Activated naive CD4-positive, alpha-beta T cell treated with Interleukin-2 at 50 U/mL for 16 hours (primary cell): ENCODE results near the gene SIRPA.

Experiments
- DNase-seq: peaks from one replicate; pipeline ENCODE4 v3.0.0-alpha.2; 2020

Gene SIRPA

DNA sequence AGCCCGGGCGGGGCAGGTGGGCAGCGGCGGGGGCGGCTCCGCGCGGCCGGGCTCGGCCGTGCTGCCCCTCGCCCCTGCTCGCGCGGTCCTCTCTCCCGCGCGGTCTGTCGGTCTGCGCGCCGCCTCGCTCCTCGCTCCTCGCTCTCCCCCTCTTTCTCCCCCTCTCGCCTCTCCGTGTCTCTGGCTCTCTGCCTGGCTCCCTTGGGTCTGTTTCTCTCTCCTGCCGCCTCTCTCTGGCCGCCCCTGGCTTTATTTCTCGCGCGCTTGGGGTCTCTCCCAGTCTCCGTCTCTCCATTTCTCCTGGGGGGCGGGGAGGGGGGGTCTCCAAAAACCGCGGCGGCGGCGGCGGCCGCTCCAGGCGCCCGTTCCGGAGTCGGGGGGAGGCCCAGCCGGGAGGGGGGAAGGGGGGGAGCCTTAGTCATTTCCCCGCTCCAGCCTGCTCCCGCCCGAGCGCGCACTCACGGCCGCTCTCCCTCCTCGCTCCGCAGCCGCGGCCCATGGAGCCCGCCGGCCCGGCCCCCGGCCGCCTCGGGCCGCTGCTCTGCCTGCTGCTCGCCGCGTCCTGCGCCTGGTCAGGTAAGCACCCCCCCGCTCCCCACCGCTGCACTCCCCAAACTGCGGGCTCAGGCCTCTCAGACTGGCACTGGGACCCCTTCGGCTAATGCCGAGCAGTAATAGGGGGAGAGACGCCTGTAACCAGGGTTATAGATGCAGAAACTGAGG is at the start of gene SIRPA:
SIRPA (plus strand) TSS at position 457 of the 723 bp plus-strand sequence; CDS start at position 498, 41 bp downstream.
- DNase-seq: no peak

DNA sequence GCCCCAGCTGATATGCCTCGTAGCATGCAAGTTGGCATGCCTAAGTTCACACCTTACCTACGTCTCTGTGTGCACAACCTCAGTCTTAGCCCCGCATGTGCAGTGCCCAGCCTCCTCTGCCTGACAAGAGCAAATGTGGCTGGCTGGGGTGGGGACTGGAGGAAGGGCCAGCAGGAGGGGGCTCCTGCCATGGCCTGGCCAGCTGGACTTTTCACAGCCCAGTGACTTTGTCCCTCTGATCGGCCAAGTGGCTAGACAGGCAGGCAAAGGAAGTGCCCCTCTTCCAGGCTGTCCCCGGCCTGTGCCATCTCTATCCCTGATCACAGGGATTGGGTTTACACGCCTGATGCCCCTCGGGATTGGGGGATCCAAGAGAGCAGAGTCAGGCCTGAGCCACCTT is 49.5 kb upstream of the SIRPA start:
- no peak for DNase-seq

DNA sequence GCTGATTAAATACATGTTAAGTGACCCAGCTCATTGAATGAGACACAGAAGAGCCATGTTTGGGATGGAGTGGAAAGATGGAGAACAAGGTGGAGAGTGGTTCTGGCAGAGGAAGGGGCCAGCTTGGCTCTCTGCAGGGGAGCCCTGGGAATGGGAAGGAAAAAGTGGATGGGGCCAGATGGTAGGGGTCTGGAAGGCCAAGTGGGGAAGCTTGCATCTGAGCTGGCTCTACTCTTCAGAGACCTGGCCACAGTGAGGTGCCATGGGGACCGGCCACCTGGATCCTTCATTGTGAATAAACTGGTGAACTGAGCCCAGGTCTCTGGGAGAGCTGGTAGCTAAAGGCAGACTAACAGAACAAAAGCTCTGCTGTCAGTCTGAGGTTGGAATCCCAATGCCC is 48.9 kb upstream of the SIRPA start:
- DNase-seq: no peak

DNA sequence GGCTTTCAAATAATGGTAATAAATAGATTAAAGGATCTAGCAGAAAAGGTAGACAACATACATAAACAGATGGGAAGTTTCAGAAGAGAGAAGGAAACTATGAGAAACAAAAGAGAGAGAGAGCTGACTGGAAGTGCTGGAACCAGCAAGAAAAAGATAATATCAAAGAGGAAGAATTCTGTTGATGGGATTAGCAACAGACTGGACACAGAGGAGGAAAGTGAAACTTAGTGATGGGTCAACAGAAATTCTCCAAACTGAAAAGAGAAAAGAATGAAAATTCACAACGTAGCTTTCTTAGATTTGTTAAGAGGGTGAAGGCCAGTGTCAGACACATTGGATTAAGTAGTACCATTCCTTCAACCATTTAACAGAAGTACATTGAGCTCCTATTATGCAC is 48.3 kb upstream of the SIRPA start:
- no peak for DNase-seq

DNA sequence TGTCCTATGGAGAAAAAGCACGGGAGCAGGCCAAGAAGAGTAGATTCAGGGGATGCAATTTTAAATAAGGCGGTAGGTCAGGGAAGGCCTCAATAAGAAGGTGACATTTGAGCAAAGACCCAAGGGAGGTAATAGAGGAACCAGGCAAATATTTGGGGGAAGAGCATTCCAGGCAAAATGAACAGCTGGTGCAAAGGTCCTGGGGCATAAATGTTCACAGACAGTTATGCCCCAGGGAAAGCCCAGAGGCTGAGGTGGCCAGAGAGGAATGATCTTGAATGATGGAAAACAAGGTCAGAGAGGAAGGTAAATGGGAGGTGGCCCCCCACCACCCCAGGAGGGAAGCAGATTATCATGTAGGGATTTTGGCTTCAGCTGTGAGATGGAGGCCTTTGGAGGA is 47.4 kb upstream of the SIRPA start:
- DNase-seq: no peak

DNA sequence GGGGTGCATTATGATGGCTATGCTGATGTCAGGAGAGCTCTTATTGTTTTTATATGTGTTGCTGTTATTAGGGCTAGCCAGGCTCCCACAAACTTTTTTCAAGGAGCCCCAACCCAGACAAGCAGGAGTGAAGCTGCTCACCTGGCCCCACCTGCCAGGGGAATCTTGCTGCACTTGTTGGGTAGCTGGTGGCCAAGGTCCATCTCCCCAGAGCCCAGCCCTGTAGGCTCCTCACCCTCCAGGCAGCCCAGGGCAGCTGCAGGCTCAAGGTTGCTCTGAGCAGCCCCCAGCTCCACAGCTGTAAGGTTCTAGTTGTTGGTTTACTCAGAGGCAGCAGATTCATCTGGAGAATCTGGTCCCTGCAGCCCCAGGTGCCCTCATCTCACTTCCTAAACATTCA is 46.8 kb upstream of the SIRPA start:
- no peak for DNase-seq

DNA sequence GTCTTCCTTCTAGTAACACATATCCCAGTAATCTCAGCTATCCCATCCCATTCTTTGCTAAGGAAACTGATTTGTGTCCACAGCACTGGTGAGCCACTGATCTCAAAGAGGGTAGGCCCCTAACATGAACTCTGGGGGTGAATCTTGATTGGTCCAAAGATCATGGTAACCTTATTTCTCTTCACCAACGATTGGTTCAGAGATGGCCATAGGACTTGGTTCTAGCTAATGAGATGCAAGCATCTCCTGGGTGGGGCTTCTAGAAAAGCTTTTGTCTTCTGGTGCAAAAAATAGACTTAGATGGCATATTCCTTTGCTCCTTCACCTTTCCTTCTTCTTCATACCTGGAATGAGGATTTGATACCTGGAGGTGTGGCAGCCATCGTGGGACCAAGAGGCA is 43.8 kb upstream of the SIRPA start:
- DNase-seq: no peak

DNA sequence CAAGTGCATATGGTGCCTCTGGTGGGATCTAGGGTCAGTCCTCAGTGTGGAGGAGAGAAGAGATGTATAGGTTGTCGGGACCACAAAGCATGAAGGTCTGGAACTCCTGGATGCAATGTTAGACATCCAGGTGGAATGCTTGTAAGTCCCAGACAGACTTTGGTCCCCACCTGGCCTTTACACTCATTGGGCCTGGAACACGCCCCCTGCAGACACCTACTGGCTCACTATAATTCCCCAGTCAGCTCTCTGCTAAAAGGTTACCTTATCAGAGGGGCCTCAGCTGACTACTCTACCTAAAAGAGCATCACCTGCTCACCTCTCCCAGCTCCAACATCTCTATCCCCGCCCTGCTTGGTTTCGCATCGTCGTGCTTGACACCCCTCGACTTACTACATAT is 41.7 kb upstream of the SIRPA start:
- DNase-seq: no peak

DNA sequence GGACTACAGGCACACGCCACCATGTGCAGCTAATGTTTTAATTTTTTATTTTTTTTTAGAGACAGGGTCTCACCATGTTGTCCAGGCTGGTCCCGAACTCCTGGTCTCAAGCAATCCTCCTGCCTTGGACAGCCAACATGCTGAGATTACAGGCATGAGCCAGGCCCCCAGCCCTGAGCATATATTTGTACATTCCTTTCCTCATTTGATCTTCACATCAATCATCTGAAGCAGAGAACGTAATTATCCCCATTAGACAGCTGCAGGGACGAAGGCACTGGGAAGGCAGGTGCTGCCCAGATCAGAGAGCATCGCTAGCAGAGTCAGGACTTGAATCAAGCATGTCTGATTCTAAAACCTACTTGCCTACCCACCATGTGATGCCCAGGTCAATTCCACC is 41.0 kb upstream of the SIRPA start:
- no peak for DNase-seq

DNA sequence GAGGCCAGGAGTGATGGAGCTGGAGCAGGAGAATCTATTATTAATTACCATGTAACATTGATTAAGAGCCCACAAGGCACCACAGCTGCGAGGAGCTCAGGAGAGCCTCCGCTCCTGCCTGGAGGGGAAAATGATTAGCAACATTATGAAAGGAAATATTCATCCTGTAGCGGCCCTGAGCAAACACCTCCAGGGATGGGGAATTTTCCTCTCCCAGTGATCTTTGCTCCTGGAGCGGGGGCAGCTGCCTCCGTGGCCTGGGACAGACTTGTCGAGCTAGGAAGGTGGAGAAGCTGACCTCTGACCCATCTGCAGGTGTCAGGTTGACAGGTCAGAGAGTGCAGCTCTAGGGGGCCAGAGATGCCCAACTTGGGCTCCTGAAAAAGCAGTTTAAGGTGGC is 40.1 kb upstream of the SIRPA start:
- DNase-seq: no peak

DNA sequence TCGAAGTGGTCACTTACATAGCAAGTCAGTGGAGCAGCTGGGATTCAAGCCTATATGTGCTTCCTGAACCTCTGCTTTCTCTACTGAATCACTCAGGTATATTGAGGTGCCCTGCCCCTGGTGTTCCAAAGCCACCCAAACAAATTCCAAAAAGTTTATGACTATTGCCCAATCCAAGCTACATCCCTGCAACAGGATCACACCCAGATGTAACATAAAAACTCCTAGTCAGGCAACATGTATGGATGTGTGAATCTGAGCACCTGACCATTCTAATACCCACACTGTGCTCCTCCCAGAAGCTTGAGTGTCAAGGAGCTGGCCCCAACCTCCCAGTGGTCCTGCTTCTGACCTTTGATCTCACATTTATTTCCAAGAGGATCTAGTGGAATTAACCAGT is 39.5 kb upstream of the SIRPA start:
- DNase-seq: no peak

DNA sequence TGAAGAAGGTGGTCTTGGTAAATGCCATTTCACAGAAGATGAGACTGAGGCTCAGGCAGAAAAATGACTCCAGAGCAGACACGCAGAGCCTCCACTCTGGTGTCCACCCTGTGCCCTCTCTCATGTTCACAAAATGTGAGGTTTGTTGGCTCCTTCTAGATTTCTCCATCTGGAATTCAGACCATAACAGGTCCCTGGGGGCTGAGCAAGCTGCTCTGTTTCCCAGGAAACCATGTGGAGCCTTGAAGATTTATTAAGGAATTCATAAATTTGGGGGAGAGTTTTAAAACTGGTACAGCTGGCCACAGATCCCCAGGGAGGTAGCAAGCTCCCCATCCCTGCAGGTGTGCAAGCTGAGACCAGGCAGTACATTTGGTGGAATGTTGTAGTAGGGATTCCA is 38.8 kb upstream of the SIRPA start:
- DNase-seq: no peak

DNA sequence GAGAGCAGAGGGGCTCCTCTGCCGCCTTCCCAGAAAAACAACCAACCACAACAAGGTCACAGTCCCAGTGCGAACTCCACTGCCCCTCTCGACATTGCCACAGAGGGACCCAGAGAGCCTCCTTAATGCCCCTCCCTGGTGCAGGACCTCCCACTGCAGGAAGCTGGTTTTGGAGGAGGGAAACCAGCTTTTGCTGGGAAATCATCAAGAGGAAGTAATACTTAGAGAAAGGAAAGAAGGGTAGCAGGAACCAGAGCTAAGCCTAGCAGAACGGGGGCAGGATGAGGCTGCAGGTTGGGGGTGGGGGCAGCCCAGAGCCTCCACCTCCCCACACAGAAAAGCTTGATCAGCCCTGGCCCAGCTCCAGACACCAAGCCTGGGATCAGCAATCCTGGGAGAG is 37.7 kb upstream of the SIRPA start:
- DNase-seq: no peak

DNA sequence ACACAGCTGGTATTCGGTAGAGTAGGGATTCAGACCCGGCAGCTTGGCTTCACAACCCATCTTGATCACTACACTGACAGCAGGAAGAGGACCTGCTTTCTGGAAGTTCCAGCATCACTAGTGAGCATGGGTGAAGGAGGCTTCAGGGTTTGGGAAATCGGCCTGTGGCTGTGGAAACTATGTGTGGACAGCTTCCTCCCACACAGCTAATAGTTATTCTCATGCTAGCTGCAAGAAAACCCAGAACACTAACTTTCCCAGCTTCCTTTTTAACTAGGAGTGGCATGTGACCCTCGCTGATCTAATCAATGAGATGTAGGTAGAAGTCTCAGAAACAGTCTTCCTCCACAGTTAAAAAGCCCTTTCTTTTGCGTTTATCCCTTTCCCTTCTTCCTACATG is 36.3 kb upstream of the SIRPA start:
- no peak for DNase-seq

DNA sequence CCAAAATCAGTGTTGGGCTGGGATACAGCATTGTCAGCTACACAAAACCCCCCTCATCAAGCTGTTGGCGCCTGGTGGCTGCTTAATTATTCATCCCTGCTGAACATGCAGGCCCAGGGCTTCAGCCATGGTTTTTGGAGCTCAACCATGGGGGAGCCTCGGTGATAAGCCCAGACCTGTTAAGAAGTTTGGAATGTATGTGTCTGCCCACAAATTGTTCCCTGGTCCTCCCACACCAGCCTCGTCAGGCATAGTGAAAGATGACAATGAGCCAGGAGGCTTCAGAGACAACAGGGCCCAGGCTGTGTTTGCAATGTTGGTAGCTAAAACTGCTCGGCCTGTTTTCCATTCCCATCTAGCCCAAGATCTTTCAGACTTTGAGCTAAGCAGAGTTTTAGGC is 34.8 kb upstream of the SIRPA start:
- DNase-seq: no peak

DNA sequence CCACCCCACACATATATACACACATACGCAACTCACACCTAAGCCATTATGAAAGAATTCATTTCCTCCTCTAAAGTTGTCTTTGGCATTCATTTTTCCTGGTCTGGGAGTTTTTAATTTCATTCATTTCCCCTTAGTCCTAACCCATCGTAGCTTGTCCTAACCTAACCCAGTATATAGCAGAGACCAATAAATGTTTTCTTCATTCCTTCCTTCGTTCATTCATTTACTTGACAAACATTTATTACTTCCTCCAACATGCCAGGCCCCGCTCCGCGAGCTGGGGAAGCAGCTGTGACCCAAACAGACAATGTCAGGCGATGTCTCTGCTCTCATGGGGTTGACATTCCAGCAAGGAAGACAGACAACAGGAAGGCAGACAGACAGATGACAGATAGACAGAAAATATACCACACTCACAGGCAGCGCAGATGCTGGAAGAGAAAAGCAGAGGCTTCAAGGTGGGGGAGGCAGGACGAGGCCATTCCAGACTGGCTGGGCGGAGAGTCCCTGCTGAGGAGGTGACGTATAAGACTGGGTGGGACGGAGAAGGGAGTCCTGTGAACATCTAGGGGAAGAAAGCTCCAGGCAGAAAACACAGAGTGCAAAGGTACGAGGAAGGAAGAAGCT is 33.7 kb upstream of the SIRPA start:
- DNase-seq: no peak

DNA sequence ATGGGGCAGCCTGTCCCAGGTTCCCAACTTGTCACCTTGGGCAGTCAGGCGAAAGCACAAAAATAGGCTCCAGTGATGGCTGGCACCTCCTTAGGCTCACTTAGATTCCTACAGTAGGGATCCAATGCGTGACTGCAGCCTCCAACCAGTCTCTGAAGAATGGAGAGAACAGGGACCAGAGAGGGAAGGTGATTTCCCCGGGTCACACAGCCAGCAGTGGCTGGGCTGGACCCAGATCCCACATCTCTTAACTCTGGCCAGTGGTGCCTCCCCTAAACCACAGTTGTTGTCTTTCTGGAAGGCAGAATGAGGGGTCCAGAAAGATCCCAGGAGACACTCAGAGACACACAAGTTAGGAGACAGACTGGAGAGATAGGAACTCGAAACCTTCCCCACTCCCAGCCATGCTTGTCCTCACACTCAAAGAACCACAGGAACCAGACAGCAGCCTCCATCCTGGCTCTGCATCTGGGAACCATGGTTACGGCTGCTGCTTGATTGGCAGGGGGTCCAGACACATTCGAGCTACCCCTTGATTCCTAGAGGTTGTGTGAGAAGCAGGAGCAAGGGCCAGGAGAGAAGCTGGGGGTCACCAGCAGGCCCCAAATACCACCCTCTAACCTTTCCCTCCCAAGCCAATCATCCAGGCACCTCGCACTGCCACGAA is 33.1 kb upstream of the SIRPA start:
- no peak for DNase-seq

DNA sequence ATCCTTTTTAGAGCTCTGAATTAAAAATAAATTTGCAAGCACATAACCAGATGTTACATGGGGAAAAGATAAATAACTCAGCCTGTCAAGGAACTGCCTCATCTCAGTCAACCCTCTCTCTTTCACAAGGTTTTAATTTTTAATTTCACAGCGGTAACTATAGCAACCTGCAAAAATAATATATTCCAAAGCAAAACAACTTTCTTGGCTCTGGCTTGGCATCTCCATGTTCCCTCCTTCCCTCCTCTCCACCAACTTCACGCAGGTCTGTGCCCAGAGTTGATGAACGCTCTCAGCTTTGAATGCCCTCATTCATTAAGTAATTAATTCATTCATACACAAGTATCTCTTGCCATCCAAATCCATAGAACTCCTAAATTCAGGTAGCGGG is 32.5 kb upstream of the SIRPA start:
- no peak for DNase-seq

DNA sequence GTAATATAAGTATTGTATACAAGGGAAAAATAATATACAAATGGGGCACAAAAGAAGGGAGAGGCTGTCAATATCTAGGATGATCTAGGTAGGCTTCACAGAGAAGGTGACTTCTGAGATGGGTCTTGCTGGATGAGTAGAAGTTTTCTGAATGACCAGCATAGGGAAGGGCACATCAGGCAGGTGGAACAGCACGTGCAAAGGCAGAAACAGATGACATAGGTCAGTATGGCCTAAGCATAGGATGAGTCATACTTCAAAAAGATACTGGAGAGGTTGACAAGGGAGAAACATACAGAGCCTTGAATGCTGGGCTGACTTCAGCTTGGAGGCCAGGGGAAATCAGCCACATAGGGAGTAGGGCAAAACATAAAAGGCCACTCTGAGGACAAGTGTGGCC is 31.9 kb upstream of the SIRPA start:
- no peak for DNase-seq

DNA sequence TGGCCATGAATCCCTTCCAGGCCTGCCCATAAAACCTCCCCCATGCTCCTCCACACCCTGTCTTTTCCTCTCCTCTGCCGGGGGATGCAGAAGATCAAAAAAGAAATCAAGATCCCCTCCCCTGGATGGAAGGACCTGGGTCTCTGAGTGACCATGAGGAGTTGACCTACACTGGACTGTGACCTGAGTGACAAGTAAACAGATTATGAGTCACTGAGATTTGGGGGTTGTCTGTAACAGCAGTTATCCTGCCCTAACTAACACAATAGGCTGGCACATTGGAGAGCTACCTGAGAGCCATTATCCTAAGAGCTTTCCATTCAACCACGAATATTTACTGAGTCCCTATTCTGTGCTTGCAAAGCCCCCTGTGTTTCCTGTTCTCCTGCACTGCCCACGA is 28.4 kb upstream of the SIRPA start:
- no peak for DNase-seq

DNA sequence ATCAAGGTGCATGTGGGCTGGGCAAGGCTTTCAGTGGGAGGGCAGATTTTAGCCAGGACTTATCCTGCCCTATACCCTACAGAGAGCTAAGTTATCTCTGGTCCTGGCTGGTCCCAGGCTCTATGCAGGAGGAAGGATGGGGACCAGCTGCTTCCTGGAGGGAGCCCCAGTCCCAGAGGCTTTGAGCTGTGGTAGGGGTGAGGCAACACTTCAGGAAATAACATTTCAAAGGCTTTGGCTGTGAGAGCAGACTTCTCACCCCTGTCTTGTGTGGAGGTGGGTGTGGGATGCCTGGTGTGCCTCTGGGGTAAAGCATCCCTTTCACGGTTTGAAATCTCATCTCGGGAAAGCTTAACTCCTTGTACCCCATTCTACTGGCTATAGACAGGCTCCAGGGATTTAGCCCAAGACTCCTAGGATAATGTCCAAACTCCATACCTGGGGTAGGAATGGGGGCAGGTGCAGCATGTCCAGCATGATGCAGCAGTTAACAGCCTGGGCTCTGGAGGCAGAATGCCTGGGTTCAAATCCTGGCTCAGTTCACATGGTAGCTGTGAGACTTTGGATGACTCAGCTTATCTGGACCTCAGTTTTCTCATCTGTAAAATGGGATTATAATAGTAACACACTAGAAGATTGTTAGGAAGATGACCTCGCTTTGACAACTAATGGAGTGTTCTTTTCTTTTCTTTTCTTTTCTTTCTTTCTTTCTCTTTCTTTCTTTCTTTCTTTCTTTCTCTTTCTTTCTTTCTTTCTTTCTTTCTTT is 27.5 kb upstream of the SIRPA start:
- no peak for DNase-seq

DNA sequence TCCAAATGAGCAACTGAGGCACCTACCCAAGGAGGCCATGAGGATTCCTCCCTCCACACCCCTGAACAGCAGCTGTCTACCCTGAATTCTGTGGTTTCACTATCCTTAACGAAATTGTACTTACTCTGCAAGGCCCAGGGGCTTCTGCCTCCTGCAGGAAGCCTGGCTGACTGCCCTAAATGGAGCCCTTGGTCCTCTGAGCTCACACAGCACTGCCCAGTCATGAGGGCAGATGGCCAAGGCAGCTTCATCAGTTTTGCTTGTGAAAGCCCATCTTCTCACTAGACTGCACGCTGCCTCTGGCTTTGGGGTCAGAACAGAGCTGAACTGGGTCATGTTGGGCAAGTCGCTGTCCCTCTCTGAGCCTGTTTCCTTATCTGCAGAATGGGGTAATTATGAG is 26.4 kb upstream of the SIRPA start:
- no peak for DNase-seq

DNA sequence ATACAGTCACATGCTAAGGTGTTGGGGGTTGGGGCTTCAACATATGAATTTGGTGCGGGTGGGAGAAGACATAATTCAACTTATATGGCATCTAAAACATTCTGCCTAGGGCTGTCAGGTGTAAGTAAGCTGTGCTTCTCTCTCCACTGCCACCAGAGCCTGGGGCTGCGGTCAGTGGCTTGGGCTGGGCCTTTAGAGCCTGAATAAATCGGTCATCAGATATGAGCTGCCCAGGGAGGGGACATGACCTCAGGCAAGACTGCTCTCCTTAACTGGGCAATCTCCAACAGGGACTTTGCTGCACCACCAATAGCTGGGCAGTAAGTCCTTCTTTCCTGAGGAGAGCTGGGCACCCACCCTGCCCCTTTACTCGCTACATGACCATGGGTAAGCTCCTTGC is 24.9 kb upstream of the SIRPA start:
- DNase-seq: no peak
